NCI-H69 (cell line): ENCODE measurements around the gene MEGF6.

Experiments used
- DNase-seq: peaks from one replicate; lab custom pipeline; 2025; lab: John Stamatoyannopoulos, UW

The MEGF6 gene

DNA sequence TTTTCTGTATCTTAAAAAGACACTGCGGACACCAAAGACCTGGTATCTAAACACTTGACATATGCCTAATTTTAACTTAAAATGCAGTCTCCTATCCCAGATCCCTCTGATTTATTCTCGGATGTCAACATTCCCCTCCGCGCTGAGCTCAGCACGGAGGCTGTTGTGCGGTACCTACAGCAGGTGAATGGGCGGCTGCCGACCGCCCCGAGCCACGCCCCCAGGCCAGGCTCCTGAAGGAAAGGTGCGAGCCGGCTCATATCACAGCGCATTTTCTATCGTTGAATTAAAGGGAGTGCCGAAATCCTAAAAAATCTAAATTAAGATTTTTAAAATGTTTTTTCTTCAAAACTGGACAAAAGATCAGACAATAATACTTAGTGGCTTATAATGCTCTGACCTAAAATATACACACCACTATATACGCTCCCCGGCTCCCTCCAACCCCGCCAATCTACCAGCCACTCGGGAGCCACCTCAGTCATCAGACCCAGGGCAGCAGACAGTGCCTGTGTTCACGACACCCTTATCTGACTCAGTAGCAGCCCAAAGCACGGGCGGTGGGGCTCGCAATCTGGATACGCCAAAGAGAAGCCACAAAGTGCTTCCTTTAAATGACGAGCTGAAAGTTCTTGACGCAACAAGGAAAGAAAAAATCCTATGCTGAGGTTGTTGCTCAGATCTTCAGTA, 34.5 kb upstream of the MEGF6 start:
- DNase-seq = no peak

DNA sequence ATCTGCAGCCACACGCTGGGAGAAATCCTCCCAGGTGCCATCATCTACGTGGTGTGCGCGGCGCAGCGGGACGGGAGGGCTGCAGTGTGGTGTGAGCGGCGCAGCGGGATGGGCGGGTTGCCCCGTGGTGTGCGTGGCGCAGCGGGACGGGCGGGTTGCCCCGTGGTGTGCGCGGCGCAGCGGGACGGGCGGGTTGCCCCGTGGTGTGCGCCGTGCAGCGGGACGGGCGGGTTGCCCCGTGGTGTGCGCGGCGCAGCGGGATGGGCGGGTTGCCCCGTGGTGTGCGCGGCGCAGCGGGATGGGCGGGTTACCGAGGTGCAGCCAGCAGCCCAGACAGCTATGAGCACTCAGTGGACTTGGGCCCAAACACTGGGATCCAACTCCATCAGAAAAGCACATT, 33.9 kb upstream of the MEGF6 start:
- DNase-seq = no peak

DNA sequence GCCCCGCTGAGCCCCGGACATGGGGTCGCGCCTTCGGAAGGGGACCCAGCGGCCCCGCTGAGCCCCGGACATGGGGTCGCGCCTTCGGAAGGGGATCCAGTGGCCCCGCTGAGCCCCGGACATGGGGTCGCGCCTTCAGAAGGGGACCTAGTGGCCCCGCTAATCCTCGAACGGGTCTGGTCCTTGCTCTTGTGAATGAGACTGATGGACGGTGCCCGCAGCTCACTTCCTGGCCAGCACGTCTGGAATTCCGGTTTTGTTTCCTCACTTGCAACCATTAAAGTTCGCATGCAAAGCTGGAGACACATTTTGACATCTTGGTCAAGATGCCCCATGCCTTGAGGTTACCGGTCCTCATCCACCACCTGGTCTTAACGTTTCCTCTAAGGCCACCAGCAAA, 33.0 kb upstream of the MEGF6 start:
- no peak for DNase-seq

DNA sequence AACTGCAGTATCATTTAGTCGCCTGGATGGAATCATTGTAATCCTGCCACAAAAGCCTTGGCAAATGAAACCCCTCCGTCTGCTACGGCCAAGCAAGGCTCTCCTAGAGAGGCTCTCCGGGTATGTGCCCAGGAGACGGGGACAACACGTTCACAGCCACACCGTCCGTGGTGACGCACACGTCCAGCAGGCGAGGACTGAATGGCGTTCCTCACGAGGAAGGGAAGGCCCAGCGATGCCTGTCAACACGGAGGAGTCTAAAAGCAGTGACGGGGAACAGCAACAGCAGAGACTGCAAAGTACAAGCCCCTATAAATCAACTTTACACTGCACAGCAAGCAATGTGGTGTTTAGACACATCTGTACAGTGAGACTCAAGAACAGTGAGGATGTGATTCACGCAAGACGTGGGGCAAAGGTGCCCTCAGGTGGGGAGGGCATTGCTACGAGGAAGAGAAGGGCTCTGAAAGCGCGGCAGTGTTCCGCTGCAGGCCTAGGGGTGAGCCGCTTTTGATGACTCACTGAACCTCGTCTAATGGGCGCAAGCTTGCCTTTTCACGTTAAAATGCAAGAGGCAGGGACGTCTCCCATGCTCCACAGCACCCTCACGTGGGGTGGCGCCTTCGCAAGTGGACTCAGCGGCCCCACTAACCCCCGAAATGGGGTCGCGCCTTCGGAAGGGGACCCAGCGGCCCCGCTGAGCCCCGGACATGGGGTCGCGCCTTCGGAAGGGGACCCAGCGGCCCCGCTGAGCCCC, 31.8 kb upstream of the MEGF6 start:
- DNase-seq = no peak

DNA sequence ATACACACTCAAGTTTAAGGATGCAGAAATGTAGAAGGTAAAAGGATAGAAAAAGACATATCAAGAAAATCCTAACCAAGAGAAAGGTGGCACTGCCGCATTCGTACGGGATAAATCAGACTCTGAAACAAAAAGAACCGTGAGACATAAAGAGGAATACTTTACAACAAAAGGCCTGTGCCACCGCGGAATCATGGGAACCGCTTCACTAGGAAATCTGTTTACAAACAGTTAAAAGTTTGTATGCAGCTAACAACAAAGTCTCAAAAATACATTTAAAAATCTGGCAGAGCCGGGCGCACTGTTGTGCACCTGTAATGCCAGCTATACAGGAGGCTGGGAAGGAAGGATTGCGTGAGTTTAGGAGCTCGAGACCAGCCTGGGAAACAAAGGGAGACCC, 30.5 kb upstream of the MEGF6 start:
- DNase-seq = no peak

DNA sequence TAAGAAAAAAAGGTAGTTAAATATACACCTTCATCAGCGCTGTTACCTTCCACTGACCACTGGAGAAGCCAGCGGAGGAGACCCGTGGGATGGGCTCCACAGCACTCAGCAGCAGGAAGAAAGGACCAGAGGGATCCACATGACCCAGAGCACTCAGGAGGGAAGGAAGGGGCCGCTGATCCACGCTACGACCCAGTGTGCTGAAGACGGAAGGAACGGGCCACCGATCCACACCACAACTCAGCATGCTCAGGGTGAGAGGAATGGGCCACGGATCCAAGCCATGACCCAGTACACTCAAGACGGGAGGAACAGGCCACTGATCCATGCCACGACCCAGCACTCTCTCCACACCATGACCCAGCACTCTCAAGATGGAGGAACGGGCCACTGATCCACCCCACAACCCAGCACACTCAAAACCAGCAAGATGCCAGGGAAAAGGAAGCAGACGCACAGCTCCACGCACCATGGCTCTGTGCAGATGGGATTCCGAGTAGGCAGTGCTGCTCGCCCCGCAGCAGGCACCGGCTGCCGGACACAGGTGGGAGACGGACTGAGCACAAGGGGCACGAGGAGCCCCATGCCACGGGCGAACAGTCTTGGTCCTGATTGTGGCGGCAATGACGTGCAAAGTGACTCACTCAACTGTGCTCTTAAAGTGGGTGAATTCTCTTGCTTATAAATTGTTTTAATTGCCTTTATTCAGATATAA, 29.9 kb upstream of the MEGF6 start:
- no peak for DNase-seq

DNA sequence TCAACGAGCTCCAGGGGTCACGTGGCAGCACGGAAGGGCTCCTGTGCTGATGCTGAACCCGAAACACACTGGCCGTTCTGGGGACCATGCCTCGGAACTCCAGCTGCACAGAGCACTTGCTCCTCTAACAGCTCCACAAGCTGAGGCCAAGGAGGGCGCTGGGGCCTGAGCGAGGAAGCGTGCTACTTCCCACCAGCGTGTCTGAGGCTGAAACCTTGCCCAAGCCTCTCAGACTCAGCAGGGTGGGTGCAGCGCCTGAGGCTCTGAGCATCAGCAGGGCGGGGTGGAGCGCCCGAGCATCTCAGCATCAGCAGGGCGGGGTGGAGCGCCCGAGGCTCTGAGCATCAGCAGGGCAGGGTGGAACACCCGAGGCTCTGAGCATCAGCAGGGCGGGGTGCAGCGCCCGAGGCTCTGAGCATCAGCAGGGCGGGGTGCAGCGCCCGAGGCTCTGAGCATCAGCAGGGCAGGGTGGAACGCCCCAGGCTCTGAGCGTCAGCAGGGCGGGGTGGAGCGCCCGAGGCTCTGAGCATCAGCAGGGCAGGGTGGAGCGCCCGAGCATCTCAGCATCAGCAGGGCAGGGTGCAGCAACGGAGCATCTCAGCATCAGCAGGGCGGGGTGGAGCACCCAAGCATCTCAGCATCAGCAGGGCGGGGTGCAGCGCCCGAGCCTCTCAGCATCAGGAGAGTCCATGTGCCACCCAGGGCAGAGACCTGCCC, 29.0 kb upstream of the MEGF6 start:
- no peak for DNase-seq

DNA sequence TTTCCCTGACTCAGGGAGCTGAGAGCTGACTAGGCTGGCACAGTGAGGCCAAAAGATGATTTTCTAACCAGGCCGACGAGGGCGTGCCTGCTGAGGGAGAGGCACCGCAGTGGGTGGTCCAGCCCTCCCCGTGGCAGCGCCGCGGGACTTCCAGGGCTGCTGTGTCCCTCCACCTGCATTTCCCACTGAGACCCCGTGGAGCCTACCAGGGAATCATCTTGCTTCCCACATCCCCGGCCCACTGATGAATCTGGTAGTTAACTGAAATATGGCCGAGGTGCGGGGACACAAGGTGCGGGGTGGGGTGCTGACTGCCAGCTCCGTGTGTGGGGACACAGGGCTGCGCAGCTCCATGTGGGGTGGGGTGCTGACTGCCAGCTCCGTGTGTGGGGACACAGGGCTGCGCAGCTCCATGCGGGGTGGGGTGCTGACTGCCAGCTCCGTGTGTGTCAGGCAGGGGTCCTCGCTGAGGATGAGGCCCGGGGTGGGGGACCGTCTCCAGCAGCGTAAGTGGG, 28.1 kb upstream of the MEGF6 start:
- DNase-seq = no peak

DNA sequence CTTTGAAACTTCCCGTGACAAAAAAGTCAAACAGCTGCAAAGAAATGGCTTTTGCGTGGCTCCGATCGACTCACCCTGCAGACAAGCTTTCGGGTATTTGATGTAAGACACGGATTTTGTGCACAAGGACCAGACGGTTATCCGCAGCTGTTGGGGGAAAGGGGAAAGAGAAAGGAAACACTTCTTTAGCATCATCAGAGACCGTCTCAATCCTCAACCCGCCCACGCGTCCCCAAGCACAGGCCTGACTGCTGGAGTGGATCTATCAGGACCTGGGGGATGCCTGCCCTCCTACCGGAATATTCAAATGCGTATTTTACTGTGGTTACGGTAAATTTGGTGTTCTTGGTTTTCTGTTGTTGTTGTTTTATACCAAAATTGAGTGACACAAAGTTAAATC, 27.4 kb upstream of the MEGF6 start:
- DNase-seq = no peak

DNA sequence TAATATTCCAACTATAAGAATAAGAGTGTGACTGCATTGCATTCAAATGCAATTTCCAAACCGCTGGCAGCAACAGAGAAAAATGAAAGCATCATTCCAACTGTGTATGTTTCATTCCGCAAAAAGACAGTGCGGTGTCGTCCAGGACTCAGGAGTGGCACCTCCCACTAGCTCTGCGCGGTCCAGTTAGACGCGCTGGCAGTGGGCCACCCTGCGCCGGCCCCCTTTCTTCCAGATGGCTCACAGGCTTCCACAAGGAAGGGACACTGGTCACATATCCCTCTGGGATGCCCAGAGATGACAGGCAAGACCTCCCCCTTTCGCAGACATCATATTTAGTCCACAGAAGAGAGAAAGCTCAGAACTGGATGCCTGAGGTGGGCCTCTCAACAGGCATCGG, 26.7 kb upstream of the MEGF6 start:
- no peak for DNase-seq

DNA sequence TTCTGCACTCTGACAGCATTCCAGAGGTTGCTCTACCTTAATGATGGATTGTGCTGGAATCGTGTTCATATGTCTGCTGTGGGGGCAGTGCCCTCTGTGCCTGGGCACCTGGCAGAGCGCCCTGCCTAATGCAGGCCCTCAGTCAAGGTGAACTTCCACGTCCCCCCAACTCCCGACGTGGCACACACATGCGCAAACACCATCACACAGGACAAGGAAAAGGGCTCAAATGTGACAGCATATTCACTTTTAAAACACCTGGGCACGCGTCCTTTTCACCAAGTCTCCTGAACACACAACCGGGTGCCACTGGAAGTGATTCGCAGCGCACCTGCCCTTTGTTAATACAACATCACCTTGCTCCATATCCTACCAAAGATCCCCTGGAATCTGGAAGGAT, 25.2 kb upstream of the MEGF6 start:
- no peak for DNase-seq

DNA sequence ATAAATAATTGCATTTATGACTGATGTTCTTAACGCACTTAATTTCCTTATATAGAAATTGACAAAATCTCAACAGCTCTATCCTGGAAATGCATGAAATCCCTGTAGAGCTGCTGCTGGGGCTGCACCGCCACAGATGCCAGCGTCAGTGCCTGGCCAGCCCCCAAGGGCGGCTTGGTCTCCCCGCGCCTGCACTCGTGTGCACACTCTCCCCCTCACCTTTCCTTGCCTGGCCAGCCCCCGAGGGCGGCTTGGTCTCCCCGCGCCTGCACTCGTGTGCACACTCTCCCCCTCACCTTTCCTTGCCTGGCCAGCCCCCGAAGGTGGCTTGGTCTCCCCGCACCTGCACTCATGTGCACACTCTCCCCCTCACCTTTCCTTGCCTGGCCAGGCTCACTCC, 24.8 kb upstream of the MEGF6 start:
- DNase-seq = no peak

DNA sequence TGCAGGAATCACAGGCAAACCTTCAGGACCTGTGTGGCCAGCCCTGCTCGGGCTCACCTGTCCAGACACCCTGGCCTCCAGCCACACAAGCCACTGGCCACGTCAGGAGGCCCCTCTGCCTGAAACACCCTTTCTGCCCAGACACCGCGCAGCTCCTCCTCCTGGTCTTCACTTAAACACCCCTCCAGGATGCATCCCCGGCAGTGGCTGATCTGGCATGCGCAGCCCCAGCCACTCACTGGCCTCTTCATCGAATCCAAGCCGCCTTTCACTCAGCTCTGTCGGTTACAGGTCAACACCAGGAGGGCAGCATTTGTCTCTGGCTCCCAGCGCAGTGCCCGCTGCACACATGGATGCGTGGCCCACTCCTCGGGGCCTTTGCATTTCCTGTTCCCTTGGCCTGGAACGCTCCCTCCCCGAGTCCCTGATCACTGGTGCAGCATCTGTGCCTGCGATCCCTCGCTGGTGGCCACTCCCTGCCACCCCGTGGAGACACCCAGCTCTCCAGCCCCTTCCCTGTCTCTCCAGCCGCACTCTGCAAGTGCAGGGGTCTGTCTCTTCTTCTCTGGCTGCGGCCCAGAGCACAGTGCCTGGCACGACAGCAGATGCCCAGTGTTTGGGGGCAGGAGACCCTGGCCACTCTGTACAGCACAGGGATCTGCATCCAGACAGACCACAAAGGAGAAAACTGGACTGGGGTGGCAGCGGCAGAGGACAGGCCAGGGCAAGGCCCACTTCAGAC, 22.9 kb upstream of the MEGF6 start:
- no peak for DNase-seq

DNA sequence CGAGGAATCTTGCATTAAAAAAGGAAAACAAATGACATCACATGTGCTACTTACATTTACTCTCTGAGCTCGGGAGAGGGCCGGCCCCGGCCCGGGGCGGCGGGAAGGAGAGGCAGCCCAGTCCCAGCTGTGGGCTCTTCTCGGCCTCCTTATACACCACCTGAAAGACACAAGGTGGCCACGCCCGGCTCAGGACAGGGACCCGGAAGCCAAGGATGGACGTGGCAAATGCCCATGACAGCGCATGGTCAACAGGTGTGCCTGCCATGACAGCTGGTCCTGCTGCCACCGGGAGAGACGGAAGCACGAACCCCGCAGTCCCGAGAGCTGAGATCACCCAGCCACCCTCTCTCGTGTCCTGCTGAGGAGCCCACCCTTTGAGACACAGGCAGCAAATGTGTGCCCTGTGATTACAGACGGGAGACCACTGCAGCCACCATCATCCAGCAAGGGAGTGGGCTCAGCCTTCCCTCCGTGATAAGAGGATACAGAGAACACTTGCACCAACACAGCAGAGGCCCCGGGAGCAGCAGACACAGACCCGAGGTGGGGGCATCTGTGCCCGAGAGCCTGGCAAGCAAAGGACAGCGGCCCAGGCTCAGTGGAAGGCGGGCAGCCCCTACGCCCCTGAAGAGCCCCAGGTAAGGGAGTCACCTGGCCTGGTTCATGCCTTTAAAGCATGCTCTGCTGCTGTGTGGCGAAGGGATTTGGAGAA, 22.2 kb upstream of the MEGF6 start:
- DNase-seq = no peak

DNA sequence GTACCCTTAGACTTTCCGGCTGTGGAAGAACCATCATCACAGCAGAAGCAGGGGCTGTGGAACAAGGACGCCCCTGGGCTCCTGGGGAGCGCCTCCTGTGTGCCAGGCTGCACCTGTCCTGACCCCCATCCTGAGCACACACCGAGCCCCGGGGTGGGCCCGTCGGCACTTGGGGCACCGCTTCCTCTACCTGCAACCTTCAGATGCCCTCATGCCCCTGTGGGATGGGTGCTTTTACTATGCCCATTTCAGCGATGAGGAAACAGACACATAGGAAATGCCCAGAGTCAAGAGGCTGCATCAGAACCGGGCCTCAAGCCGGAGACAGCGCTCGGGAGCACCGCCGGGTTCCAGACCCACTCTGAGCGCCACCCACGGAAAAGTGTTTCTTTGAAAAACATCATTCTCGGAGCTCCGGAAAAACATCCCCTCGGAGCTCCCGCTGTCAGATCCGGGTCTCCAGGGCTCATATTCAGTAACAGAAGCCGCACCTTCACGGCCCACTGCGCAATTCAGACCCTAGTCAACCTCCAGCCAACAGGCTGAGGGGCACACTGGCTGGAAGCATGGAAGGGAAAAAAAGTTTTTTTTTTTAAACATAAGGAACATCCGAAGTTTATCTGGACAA, 21.5 kb upstream of the MEGF6 start:
- DNase-seq = no peak

DNA sequence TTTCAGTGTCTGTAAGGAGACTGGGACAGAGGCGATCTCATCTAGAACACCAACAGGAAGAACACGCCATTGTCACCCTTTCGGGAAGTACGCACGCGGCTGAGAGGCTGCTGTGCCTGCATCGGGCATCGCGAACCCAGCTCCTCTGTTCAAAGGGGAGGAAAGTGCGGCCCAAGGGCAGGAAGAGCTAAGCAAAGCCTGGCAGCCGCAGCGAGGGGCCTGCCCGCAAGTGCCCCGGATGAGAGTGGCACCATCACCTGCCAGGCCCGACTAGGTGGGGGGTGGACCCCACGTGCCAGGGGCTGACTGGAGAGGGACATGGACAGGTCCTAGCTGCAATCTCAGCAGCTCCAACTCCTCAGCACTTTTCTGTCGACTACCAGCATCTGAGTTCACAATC, 21.0 kb upstream of the MEGF6 start:
- DNase-seq = no peak

DNA sequence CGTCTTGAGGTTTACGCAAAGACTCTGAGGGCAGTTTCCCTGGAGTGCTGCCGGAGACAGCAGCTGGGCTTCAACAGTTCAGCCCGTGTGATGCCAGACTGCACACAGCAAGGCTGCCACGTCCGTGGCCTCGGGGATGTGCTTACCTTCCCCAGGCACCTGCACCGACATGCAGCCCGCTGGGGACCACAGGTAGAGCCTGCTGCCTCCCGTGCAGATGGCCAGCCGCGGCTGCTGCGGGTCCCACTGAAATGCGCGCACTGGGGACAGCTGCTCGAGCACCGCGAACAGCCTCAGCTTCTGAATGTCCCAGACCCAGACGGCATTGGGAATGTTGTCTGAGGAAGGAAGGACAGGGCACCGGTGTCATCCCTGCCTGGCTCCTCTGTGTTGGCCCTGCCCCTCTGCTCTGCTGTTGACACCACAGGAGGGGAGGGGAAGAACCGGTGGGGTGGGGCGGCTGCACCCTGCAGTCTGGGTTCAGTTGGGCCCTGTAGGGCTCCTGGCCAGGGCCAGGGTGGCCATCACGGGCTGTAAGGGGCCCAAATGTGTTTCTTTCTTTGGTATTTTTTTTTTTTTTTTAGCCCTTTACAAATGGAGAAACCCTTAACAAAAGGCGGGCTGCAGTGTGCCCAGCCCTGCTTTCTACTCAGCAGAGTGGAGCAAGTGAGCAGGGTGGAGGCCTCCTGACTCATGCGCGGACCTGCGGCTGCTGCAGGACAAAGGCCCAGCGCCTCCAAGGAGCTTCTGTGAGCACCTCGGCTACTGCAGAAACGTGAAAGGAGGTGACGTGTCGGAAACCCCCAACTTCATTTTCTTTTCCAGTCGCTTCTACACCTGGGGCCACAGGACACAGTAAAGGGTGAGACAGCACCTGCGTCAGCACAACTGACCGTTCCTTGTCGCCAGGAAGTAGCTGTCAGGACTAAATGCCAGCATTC, 20.3 kb upstream of the MEGF6 start:
- no peak for DNase-seq

DNA sequence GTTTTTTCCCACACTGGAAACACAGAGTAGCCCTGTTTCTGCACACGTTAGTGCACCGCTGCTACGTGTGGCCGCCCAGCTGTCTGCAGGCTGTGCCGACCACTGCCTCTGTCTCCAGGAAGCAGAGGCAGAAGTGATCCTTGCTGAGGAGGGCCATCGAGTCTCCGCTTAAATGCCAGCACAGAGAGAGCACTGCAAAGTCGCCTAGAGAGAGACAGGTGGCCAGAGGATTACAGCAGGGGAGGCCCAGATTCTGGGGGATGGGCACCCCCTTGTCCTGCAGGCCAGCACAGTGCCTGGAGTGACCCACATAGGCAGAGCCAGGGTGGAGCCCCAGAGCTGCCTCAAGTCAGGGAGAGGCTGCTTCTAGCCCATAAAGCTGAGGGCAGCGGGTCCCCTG, 19.6 kb upstream of the MEGF6 start:
- no peak for DNase-seq

DNA sequence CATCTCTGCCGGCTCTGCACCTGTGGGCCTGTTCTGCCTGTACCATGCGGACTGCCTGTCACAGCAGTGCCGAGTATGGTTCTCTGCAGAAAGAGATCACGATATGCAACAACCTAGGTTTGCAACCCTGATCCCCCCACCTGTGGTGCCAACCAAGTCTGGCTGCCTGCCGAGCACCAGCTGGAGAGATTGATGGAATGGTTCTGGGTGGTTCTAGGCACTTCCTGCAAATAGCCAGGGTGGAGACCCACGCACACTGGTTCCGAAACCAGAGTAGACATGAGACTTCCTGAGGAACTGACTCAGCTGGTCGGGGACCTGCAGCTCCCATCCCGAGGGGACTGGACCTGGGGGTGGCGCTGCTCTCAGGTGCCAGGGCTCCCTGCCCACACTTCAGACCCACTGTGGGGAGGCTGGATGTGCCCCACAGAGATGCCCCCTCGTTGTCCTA, 18.9 kb upstream of the MEGF6 start:
- no peak for DNase-seq
